ENCODE results near the gene TSGA10IP.

The TSGA10IP gene

GRCh38 chr11:65919573-65920371 lies 25.5 kb upstream of the TSGA10IP start:
- H2AFZ ChIP-seq (ENCODE audit: low read depth, low read length) = peak overlapping the region; percentile 55
- peak overlapping the region; percentile 91 to 92 for H3K4me3 ChIP-seq (ENCODE audit: insufficient read depth in 1 of 2, low read depth in 1 of 2, low read length in 2 of 2)
- no peak overlapping the region for H3K27ac ChIP-seq (ENCODE audit: low read length, poor library complexity, severe bottlenecking)
- H4K91ac ChIP-seq (ENCODE audit: low read length) = peak overlapping the region; percentile 58
- peak overlapping the region; percentile 91 for H4K8ac ChIP-seq (ENCODE audit: low read length)
- peak overlapping the region in 1 of 2 experiments; percentile 68 for H2BK12ac ChIP-seq (ENCODE audit: low read length in 2 of 2)
- peak overlapping the region; percentile 91 for H2BK15ac ChIP-seq (ENCODE audit: low read depth, poor library complexity, severe bottlenecking)
- H3K14ac ChIP-seq (ENCODE audit: low read length in 2 of 2) = peak overlapping the region in 1 of 2 experiments; percentile 95
- H3K9me3 ChIP-seq (ENCODE audit: control insufficient read depth, low read length) = no peaks in the 10 kb centered on the region
- peaks cover 46 to 50% of the 10 kb centered on the region in 2 experiments for H3K36me3 ChIP-seq (ENCODE audit: control insufficient read depth in 1 of 2, insufficient read depth in 2 of 2, low read depth in 1 of 2, low read length in 2 of 2)
- H3K18ac ChIP-seq (ENCODE audit: low read depth in 1 of 2, low read length in 2 of 2) = peak overlapping the region; percentile 88 to 90
- no peak overlapping the region for H2BK120ac ChIP-seq (ENCODE audit: low read depth, low read length)
- peak overlapping the region; percentile 88 for H2BK5ac ChIP-seq (ENCODE audit: low read depth, low read length, poor library complexity, severe bottlenecking)
- peak overlapping the region; percentile 96 for H3K4me2 ChIP-seq (ENCODE audit: low read length, poor library complexity, severe bottlenecking)
- H3K79me1 ChIP-seq (replicated peaks; ENCODE audit: low read length, poor library complexity, severe bottlenecking) = peaks cover 15% of the 10 kb centered on the region
- DNase-seq = no peak
- H3K27me3 ChIP-seq (ENCODE audit: control insufficient read depth in 1 of 2, insufficient read depth in 1 of 2, low read length in 2 of 2) = no peaks in the 10 kb centered on the region
- peak overlapping the region in 1 of 2 experiments; percentile 95 for H3K23ac ChIP-seq (ENCODE audit: low read length in 2 of 2)
- peak overlapping the region; percentile 28 for H2AK5ac ChIP-seq (ENCODE audit: low read length, severe bottlenecking)
- H3K4me1 ChIP-seq (ENCODE audit: control insufficient read depth, insufficient read depth, low read depth, low read length) = peaks cover 46% of the 10 kb centered on the region
- H3K9ac ChIP-seq (ENCODE audit: low read length) = peak overlapping the region; percentile 90
- peak overlapping the region in 1 of 2 experiments; percentile 87 for H3K4ac ChIP-seq (ENCODE audit: low read depth in 1 of 2, low read length in 2 of 2)
- WGBS = 2% methylated on average over 48 of the region's 60 CpGs

GRCh38 chr11:65920372-65920802 lies 24.9 kb upstream of the TSGA10IP start:
- WGBS = 80% methylated on average over 15 of the region's 15 CpGs
- H2BK5ac ChIP-seq (ENCODE audit: low read depth, low read length, poor library complexity, severe bottlenecking) = no peak overlapping the region
- H3K27ac ChIP-seq (ENCODE audit: low read length, poor library complexity, severe bottlenecking) = no peak overlapping the region
- H2AK5ac ChIP-seq (ENCODE audit: low read length, severe bottlenecking) = peak overlapping the region; percentile 28
- peak overlapping the region; percentile 91 to 92 for H3K4me3 ChIP-seq (ENCODE audit: insufficient read depth in 1 of 2, low read depth in 1 of 2, low read length in 2 of 2)
- H3K18ac ChIP-seq (ENCODE audit: low read depth in 1 of 2, low read length in 2 of 2) = peak overlapping the region in 1 of 2 experiments; percentile 83
- peak overlapping the region in 1 of 2 experiments; percentile 95 for H3K23ac ChIP-seq (ENCODE audit: low read length in 2 of 2)
- H2BK120ac ChIP-seq (ENCODE audit: low read depth, low read length) = no peak overlapping the region
- H3K79me1 ChIP-seq (replicated peaks; ENCODE audit: low read length, poor library complexity, severe bottlenecking) = peaks cover 15% of the 10 kb centered on the region
- H3K4ac ChIP-seq (ENCODE audit: low read depth in 1 of 2, low read length in 2 of 2) = peak overlapping the region; percentile 7 to 71
- peak overlapping the region in 1 of 2 experiments; percentile 67 for H2BK12ac ChIP-seq (ENCODE audit: low read length in 2 of 2)
- H4K8ac ChIP-seq (ENCODE audit: low read length) = no peak overlapping the region
- H3K14ac ChIP-seq (ENCODE audit: low read length in 2 of 2) = peak overlapping the region in 1 of 2 experiments; percentile 95
- peak overlapping the region; percentile 29 for H2AFZ ChIP-seq (ENCODE audit: low read depth, low read length)
- peak overlapping the region; percentile 7 for H4K91ac ChIP-seq (ENCODE audit: low read length)
- peaks cover 50 to 56% of the 10 kb centered on the region in 2 experiments for H3K36me3 ChIP-seq (ENCODE audit: control insufficient read depth in 1 of 2, insufficient read depth in 2 of 2, low read depth in 1 of 2, low read length in 2 of 2)
- H3K9ac ChIP-seq (ENCODE audit: low read length) = peak overlapping the region; percentile 90
- H3K27me3 ChIP-seq (ENCODE audit: control insufficient read depth in 1 of 2, insufficient read depth in 1 of 2, low read length in 2 of 2) = no peaks in the 10 kb centered on the region
- no peak for DNase-seq
- peaks cover 40% of the 10 kb centered on the region for H3K4me1 ChIP-seq (ENCODE audit: control insufficient read depth, insufficient read depth, low read depth, low read length)
- peak overlapping the region; percentile 96 for H3K4me2 ChIP-seq (ENCODE audit: low read length, poor library complexity, severe bottlenecking)
- no peaks in the 10 kb centered on the region for H3K9me3 ChIP-seq (ENCODE audit: control insufficient read depth, low read length)
- no peak overlapping the region for H2BK15ac ChIP-seq (ENCODE audit: low read depth, poor library complexity, severe bottlenecking)

GRCh38 chr11:65921033-65921555 lies 24.2 kb upstream of the TSGA10IP start:
- Histone ChIP-seq H3K4me3 (ENCODE audit: insufficient read depth in 1 of 2, low read depth in 1 of 2, low read length in 2 of 2) (peak overlapping the region in 1 of 2 experiments; percentile 92), H3K4ac (ENCODE audit: low read depth in 1 of 2, low read length in 2 of 2) (no peak overlapping the region), H2AK5ac (ENCODE audit: low read length, severe bottlenecking) (peak overlapping the region; percentile 35), H2BK12ac (ENCODE audit: low read length in 2 of 2) (no peak overlapping the region), H3K14ac (ENCODE audit: low read length in 2 of 2) (no peak overlapping the region), H3K18ac (ENCODE audit: low read depth in 1 of 2, low read length in 2 of 2) (no peak overlapping the region), H4K8ac (ENCODE audit: low read length) (no peak overlapping the region), H2BK15ac (ENCODE audit: low read depth, poor library complexity, severe bottlenecking) (peak overlapping the region; percentile 16), H3K27ac (ENCODE audit: low read length, poor library complexity, severe bottlenecking) (no peak overlapping the region), H3K9ac (ENCODE audit: low read length) (peak overlapping the region; percentile 90), H3K27me3 (ENCODE audit: control insufficient read depth in 1 of 2, insufficient read depth in 1 of 2, low read length in 2 of 2) (no peaks in the 10 kb centered on the region), H3K9me3 (ENCODE audit: control insufficient read depth, low read length) (no peaks in the 10 kb centered on the region), H3K36me3 (ENCODE audit: control insufficient read depth in 1 of 2, insufficient read depth in 2 of 2, low read depth in 1 of 2, low read length in 2 of 2) (peaks cover 50 to 60% of the 10 kb centered on the region in 2 experiments), H3K4me2 (ENCODE audit: low read length, poor library complexity, severe bottlenecking) (no peak overlapping the region), H4K91ac (ENCODE audit: low read length) (no peak overlapping the region), H3K79me1 (replicated peaks; ENCODE audit: low read length, poor library complexity, severe bottlenecking) (peaks cover 15% of the 10 kb centered on the region), H2BK120ac (ENCODE audit: low read depth, low read length) (no peak overlapping the region), H3K4me1 (ENCODE audit: control insufficient read depth, insufficient read depth, low read depth, low read length) (peaks cover 34% of the 10 kb centered on the region), H2BK5ac (ENCODE audit: low read depth, low read length, poor library complexity, severe bottlenecking) (no peak overlapping the region), H2AFZ (ENCODE audit: low read depth, low read length) (no peak overlapping the region), H3K23ac (ENCODE audit: low read length in 2 of 2) (peak overlapping the region in 1 of 2 experiments; percentile 95)
- 85% methylated on average over 4 of the region's 12 CpGs for WGBS
- no peak for DNase-seq

- H2BK12ac ChIP-seq (ENCODE audit: low read length in 2 of 2) = no peak overlapping the region
- peaks cover 26% of the 10 kb centered on the region for H3K4me1 ChIP-seq (ENCODE audit: control insufficient read depth, insufficient read depth, low read depth, low read length)
- no peaks in the 10 kb centered on the region for H3K9me3 ChIP-seq (ENCODE audit: control insufficient read depth, low read length)
- no peak overlapping the region for H3K9ac ChIP-seq (ENCODE audit: low read length)
- no peak overlapping the region for H2AFZ ChIP-seq (ENCODE audit: low read depth, low read length)
- H3K4me3 ChIP-seq (ENCODE audit: insufficient read depth in 1 of 2, low read depth in 1 of 2, low read length in 2 of 2) = no peak overlapping the region
- H3K23ac ChIP-seq (ENCODE audit: low read length in 2 of 2) = peak overlapping the region in 1 of 2 experiments; percentile 20
- no peak overlapping the region for H4K8ac ChIP-seq (ENCODE audit: low read length)
- no peak overlapping the region for H3K4ac ChIP-seq (ENCODE audit: low read depth in 1 of 2, low read length in 2 of 2)
- H3K4me2 ChIP-seq (ENCODE audit: low read length, poor library complexity, severe bottlenecking) = no peak overlapping the region
- peaks cover 50 to 57% of the 10 kb centered on the region in 2 experiments for H3K36me3 ChIP-seq (ENCODE audit: control insufficient read depth in 1 of 2, insufficient read depth in 2 of 2, low read depth in 1 of 2, low read length in 2 of 2)
- no peak overlapping the region for H2BK15ac ChIP-seq (ENCODE audit: low read depth, poor library complexity, severe bottlenecking)
- H4K91ac ChIP-seq (ENCODE audit: low read length) = no peak overlapping the region
- no peaks in the 10 kb centered on the region for H3K27me3 ChIP-seq (ENCODE audit: control insufficient read depth in 1 of 2, insufficient read depth in 1 of 2, low read length in 2 of 2)
- DNase-seq = no peak
- H3K27ac ChIP-seq (ENCODE audit: low read length, poor library complexity, severe bottlenecking) = no peak overlapping the region
- WGBS = 97% methylated on average over 10 of the region's 10 CpGs
- no peak overlapping the region for H3K18ac ChIP-seq (ENCODE audit: low read depth in 1 of 2, low read length in 2 of 2)
- no peak overlapping the region for H3K14ac ChIP-seq (ENCODE audit: low read length in 2 of 2)
- H2AK5ac ChIP-seq (ENCODE audit: low read length, severe bottlenecking) = no peak overlapping the region
- H3K79me1 ChIP-seq (replicated peaks; ENCODE audit: low read length, poor library complexity, severe bottlenecking) = peaks cover 15% of the 10 kb centered on the region
- H2BK120ac ChIP-seq (ENCODE audit: low read depth, low read length) = no peak overlapping the region
- no peak overlapping the region for H2BK5ac ChIP-seq (ENCODE audit: low read depth, low read length, poor library complexity, severe bottlenecking)
Measured at GRCh38 chr11:65921876-65922275, 23.4 kb upstream of the TSGA10IP start.
